Measurements from ENCODE around the gene FANCE. TPM values are rescaled to one million over a fixed set of nuclear protein-coding genes. Genes with fewer than 3 reads are reported as not detected.
A peak's percentile ranks its signal among the peaks of the same experiment; 100 is the strongest.

The FANCE gene
- total RNA-seq, 1 donor from 2014 or later, result 12.7 TPM

DNA sequence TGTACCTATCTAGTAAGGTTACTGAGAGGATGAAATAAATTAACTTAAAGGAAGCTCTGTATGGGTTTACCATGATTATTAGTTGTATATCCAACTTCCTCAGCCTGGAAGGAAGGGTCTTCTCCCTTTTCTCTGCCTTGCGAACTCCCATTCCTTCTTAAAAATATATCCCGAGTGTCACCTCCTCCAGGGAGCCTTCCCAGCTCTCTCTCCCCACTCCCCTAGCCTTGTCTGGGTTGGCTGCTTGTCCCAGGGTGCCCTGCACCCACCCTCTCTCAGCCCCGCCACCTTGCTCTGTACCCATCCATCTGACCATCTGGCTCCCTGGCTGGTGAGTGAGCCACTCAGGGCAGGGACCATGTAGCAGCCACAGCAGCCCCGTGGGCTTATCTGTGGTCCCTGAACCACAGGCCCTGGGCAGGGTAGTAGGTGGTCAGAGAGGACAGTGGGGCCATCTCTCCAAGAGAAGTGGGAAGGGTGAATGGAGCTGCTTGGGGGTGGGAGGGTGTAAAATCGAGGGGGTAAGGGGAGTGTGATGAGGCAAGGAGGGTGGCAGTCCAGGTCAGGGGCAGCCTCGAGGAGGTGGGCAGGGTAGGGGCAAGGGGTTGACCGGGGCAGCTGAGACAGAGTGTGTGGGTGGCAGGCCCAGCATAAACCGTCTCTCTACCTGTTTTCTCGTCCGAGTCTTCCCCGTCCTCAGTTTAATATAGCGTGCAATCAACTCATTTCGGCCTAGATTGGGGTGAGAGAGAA, 31.9 kb downstream of the FANCE start:
- no peak for DNase-seq (ENCODE audit: low read depth in 2 of 2)

DNA sequence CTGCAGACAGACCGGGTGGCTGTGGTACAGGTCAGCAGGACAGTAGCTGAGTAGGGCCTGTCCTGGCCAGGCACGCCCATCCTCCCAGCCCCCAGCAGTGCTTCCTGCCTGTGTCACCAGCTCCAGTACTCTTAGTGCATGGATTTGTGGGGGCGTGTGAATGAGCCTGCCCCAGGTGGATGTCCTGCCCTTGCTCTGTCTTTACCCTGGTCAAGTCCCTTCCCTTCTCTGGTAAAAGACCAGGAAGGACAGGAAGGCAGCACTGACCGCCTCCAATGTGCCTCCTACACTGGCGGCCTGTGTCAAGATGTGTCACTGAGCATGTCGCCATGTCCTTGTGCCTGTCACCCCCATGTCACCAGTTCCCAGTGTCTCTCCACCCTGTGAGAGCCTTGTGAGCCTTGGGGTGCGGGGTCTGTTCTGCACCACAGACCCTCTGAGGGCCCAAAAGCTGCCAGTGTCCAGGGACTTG, 32.8 kb downstream of the FANCE start:
- peak in 1 of 2 donors; percentile 45 for DNase-seq (ENCODE audit: low read depth in 2 of 2)

DNA sequence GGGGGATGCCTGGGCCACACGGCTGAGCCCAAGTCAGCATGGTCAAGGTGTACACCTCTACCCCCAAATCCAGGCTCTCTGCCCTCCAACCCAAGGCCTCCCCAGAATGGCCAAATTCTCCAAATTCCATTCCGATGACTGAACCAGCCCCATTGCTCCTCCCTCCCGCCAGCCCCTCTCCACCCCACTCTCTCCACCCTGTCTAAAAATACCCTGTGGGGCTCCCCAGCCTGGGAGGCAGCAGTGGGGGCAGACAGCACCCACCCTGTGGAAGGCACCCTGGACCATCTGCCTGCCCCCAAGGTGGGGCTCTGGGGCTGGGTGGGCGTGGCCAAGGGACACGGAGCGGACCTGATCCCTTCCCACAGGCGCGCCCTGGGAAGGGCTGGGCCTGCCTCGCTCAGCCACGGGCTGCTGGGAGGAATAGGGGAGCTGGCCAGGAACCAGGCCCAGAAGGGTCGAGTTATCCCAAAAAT, 33.3 kb downstream of the FANCE start:
- no peak for DNase-seq (ENCODE audit: low read depth in 2 of 2)

DNA sequence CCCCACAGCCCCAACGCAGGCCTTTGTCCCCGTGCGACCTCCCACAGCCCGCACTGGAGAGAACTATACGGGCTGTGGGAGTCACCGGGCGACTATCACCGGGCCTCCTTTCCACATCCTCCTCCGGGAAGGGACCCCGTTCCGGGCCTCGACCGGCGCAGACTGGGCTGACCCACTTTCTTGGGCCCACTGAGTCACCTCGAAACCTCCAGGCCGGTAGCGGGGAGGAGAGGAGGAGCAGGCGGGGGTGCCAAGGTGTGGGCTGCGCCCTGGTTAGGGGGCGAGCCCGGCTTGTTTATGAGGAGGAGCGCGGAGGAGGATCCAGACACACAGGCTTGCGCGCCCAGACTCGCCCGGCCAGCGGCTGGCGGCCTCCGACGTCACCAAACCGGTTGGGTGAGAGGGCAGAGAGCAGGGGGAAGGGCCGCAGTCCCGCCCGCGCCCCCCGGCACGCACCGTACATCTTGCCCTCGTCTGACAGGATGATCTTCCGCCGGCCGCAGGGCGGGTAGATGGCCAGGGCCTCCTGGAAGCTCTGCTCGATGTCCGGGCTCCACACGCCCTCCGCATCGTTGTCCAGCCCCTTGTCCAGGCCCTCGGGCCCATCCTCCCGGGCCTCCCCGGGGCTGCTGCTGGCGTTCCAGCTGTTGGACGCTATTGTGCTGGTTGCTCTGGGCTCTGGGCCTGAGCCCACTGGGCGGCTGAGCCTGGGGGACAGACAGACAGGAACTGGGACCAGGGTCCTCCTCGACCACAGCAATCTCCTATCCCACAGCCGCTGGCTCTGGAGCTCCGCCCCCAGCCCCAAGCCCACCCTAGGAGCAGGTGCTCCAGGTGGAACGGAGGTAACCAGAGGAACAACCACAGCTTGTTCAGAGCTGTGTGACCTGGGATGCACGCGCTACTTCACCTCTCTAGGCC, 34.1 kb downstream of the FANCE start:
- no peak for DNase-seq (ENCODE audit: low read depth in 2 of 2)

DNA sequence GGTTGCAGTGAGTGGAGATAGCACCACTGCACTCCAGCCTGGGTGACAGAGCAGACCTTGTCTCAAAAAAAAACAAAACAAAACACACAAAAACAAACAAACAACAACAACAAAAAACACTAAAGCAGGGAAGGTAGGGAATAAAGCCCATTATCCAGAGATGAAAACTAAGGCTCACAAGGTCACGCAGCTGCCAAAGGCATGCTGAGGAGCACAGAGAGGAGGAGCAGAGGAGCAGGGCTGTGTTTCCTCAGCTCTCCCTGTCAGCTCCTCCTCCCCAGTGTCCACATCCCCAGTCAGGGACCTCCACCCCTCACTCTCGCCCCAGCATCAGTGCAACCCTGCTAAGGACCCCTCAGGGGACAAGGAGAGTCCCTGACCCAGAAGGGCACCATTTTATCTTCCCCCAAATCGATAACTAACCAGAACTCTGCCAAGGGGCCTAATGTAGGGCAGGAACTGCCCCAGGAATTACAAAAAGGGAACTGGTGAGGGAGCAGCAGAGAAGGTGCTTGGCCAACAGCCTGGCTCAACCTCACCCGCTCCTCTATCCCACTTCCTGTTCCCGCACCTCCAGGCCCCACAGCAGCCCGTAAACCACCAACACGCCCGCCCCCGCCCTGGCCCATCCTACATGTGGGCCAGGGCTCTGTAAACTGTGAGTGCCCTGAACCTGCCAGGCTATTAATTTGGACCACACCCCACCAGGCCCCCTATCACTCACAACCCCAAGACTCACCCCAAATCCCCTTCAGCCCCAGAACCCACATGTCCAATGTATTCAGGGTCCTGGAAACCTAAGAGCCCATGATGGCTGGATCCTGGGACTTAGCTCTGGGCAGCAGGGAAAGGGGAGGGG, 35.7 kb downstream of the FANCE start:
- no peak for DNase-seq (ENCODE audit: low read depth in 2 of 2)

DNA sequence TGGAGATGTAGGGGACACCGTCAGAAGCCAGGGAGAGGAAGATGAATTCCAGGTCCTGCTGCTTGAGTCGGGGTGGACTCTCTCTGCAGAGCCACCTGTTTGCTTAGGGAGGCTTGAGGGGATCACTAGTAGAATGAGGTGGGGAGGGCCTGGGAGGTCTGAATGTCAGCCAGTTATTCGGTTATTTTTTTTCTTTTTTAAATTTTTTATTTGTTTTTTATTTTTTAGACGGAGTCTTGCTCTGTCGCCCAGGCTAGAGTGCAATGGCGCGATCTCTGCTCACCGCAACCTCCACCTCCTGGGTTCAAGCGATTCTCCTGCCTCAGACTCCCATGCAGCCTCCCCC, 36.4 kb downstream of the FANCE start:
- DNase-seq (ENCODE audit: low read depth in 2 of 2), result no peak

DNA sequence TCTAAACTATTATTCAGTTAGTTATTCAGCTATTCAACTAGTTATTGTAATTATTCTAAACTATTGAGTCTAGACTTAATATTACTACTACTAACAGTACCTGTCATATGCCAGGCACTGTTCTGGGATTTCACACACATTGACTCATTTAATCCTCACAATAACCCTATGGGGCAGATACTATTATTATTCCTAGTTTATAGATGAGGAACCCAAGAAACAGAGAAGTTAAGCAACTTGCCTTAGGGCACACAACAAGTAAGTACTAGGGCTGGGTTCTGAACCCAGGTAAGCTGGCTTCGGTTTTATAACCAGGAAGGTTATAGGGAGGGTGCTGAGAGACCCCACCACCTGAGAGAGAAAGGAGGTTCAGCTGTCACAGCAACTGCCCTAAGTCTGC, 36.9 kb downstream of the FANCE start:
- no peak for DNase-seq (ENCODE audit: low read depth in 2 of 2)

DNA sequence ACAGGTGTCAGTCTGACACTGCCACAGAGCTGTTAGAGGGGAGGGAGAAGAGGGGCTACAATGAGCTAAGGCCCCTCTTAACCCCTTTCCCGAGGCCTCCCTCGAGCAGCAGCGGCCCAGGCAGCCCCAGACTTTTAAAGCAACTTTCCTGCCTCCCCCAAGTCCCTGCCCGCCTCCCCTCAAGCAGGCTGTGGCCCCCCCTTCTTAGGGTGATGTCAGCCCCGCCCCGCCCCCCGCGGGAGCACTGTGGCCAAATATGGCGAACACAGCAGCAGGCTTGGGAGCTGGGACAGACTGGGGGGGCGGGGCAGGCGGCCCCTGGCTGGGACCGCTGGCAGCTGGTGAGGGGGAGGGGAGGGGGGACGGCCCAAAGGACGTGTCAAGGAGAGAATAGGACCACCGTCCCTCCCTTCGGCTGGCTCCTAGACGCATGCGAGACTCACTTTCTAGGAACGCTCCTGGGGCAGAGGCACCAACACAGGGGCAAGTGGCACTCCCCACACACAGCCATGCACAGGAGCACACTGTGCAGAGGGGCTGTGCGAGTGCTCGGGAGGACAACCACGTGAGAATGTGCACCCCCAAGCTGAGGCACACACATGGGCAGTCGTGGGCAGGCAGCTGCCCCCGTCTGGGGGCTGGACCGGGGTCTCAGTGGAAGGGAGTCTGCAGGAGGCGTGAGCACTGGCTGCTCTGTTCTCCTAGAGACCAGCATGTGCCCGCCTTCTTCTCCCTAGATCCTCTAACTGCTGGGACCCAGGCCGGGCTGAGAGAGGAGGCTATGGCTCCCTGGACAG, 38.1 kb downstream of the FANCE start:
- DNase-seq (ENCODE audit: low read depth in 2 of 2), result no peak

DNA sequence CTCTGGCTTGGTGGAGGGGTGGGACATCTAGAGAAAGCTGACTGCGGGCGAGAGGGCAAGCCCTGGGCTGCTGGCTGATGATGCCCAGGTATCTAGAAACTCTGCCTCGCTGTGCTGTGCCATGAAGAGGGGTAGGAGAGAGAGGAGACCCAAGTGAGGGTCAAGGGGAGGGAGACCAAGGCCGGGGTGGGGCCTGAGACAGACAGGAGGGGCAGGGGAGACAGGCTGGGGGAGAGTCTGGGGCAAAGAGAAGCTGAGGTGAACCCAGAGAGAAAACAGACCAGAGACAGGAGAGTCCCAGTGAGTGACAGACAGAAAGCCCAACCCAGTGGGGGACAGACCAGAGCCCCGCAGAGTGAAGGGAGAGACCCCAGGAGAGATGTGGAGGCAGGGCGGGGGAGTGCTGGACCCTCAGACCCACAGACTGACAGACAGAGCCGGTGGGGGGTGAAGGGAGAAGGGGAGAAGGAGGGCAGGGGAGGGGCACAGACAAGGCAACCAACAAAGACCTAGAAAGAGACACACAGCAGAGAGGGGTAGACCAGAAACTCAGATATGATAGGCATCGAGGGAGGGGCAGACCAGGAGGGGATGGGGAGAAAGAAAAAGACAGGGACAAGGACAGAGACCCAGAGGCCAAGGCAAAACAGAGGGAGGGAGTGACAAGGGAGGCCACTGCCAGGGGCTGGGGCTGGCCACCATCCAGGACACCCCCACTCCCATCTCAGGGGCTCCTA, 38.9 kb downstream of the FANCE start:
- DNase-seq (ENCODE audit: low read depth in 2 of 2), result no peak

DNA sequence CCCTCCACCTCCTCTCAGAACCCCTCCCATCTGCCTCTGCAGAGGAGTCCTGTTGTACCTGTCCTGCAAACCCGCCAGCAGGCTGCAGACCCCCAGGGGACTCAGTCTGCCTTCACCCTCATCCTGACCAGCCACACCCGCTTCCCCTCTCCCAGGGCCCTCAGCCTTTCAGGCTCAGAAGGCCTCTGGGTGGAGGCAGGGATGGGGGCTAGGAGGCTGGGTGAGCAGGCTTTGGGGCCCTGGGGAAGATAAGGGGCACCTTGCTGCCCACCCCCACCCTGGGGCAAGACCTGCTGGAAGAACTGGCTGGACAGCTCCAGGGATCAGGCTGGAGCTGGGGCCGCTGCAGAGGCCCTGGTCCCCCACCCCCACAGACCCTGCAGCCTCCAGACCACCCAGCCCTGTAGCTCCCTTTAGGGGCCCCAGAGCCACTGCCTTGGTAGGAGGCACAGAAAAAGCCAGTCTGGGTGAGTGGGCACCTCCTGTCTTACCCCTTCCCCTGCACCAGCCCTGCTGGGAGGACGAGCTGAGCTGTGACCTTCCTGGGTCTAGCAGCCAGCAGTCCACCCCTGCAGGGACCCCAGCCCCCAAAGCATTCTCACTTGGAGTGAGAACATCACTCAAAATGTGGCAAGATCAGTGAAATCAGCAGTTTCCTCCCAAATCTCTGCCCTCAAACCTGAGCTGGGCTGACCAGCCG, 39.6 kb downstream of the FANCE start:
- DNase-seq (ENCODE audit: low read depth in 2 of 2), result no peak

DNA sequence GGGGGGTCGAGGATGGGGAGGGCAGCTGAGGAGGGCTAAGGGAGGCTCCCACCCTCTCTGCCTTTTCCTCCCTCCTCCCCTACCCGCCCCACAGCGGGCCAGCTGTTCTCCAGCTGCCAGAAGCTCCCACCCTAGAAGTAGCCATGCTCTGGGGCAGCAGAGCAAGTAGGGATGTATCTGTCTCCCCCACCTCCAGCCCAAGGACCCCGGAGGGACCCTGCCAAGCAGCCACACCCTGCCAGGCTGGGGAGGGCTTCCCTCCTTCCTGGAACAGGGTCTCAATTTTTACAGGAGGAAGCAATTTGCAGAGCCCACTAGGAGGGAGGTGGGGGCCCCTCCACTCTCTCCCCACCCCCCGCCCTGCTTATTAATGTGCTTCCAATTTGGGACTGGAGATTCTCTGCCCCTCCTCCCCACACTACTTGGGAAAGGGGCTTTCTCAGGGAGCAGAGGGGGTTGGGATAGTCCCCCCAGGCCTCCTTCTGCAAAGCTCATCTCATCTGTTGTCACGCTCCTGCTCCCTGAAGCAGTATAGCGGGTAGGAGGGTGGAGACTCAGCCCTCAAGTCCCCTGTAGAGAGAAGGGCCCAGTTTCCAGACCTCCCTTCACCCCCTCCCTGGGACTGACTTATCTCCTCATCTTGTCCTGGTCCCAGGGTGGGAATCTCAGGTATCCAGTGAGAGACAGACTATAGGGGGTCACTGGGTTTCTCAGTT, 40.3 kb downstream of the FANCE start:
- no peak for DNase-seq (ENCODE audit: low read depth in 2 of 2)

DNA sequence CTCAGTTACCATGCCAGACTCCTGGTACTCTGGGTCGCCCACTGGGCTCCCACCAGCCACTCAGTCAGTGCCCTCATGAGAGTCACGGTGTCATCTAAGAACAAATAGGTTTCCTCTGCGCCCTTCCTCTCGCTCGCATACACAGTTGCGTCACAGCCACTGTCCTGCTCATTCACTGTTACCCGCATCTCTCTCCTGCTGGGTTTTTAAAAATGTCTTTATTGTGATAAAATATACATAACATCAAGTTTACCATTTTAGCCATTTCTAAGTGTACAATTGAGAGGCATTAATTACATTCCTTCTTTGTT, 40.8 kb downstream of the FANCE start:
- no peak for DNase-seq (ENCODE audit: low read depth in 2 of 2)

DNA sequence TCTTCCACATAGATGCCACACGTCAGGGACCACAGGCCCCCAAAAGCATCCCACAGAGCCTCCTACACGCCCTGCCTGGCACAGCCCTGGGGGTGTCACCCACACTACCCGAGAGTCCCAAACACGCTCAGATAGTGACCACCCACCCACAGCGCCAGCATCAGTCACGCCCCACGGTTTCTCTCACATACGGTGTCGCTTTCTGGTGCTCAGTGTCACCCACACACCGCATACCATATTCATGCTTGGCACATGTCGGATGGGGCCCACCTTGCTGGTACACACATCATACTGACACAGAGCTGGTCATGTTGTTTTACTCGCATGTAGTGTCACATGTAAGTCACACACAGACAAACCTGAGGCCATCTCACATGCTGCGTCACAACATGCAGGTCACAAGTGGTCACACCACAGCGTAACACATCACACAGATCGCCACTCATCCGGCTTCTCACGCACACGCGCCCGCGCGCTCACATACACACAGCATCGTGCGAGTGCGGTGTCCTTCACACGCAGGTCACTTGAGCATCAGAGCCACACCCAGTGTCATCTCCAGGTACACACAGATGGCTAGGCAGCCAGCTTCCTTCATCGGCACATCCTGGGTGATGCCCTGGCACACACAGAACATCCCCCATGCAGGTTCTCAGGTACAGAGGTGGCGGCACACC, 41.3 kb downstream of the FANCE start:
- DNase-seq (ENCODE audit: low read depth in 2 of 2), result no peak

DNA sequence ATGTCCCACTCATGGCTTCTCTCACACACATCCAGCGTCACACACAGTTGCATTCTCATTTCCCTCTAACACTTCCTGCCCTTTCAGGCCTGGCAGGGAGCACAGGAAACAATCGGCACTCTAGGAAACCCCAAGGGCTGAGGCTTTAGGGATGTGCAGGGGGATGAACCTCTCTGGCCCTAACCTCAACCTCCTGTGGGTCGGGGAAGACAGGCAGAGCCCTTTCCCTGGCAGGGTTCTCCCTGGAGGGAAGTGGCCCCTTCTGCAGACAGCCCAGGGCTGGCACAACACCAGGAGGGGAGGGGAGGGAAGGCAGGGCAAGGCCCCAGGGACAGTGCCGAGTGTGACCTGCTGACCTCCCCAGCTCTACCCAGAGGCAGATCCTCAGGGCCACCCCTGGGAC, 42.0 kb downstream of the FANCE start:
- peak; percentile 58 to 68 for DNase-seq (ENCODE audit: low read depth in 2 of 2)

DNA sequence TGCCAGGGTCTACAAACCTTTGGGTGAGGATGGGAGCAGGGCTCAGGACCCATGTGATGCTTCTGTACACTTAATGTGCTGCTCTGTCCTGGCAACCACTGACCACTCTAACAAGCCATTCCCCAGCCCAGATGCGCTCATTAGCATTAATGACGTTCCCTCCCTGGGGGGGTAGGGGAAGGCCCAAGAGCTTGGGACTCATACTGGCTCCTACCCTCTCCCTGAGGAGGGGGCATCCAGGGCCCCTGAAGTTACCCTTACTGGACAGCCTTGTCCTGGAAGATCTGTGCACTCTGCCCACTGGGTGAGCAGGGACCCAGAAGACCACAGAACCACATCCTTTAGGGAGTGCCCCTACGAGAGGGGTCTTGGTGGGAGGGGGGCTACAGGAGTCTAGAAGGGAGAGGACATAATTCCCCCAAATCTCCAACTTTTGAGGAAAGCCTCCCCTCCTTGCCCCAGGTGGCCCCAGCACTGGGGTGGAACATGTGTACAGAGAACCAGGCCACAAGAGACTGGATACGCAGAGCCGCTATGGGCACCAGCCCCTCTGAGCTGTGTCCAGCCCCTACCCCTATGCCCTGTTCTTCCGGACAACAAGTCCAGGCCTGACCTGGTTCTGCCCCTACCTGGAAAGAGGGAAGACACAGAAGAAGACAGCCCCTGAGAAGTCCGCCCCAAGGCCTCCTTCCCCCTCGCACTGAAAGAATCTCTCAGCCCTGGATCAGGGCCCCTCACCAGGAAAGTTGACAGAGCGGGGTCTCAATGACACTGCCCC, 43.3 kb downstream of the FANCE start:
- no peak for DNase-seq (ENCODE audit: low read depth in 2 of 2)

DNA sequence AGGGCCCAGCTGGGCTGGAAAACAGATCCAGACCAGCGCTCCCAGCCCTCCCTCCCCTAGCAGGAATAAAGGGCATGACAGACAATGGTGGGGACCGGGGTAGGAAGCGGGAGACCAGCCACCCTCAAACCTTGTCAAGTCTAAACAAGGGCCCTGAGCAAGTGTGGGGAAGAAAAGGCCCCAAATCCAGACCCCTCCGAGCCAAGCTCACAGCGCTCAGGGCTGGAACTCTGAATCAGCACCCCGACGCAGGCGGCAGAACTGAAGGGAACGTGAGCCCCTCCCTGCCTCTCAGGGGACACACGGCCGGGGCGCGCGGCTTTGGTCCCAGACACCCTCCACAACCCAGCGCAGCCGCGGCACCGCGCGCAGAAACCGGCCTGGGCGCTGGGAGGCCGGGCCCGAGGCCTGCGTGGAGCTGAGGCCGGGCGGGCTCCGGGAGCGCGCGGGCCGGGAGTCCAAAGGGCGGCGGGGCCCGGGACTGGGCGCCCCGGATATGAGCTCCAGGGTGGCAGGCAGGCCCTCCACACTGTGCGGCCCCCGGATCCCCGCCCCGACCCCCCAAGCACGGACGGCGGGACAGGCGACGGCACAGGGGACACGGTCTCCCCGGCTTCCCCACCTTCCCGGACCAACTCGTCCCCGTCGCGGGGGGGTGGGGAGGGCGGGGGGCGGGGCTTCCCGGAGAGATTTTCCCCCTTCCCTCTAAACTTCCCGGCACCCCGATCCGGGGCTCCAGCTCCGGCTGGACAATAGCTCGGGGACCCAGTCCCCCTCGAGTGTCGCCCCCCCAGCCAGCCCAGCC, 44.1 kb downstream of the FANCE start:
- DNase-seq (ENCODE audit: low read depth in 2 of 2), result no peak

All from lung microvascular endothelial cell (primary cell).